GM12874 (cell line): Measurements from ENCODE around the gene ABTB1.
A peak's percentile ranks its signal among the peaks of the same experiment; 100 is the strongest.

ENCODE experiments used
- TF ChIP-seq, protein P1 (sequence below): IDR thresholded peaks from 2 replicates; pipeline ENCODE4 v1.5.1; 2011; ENCODE audit warnings: low read depth, mild to moderate bottlenecking, control low read depth, low read length, moderate library complexity; ENCODE audit not compliant: insufficient read depth

Gene ABTB1

GRCh38 chr3:127652246-127652995 lies 20.3 kb upstream of the ABTB1 start:
- TF ChIP-seq, protein P1, sequence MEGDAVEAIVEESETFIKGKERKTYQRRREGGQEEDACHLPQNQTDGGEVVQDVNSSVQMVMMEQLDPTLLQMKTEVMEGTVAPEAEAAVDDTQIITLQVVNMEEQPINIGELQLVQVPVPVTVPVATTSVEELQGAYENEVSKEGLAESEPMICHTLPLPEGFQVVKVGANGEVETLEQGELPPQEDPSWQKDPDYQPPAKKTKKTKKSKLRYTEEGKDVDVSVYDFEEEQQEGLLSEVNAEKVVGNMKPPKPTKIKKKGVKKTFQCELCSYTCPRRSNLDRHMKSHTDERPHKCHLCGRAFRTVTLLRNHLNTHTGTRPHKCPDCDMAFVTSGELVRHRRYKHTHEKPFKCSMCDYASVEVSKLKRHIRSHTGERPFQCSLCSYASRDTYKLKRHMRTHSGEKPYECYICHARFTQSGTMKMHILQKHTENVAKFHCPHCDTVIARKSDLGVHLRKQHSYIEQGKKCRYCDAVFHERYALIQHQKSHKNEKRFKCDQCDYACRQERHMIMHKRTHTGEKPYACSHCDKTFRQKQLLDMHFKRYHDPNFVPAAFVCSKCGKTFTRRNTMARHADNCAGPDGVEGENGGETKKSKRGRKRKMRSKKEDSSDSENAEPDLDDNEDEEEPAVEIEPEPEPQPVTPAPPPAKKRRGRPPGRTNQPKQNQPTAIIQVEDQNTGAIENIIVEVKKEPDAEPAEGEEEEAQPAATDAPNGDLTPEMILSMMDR, result peak; percentile 82

- TF ChIP-seq, protein P1, result no peak
Observed at GRCh38 chr3:127654374-127654773, 18.4 kb upstream of the ABTB1 start.

GRCh38 chr3:127655641-127656040 lies 17.1 kb upstream of the ABTB1 start:
- TF ChIP-seq, protein P1, result no peak

DNA sequence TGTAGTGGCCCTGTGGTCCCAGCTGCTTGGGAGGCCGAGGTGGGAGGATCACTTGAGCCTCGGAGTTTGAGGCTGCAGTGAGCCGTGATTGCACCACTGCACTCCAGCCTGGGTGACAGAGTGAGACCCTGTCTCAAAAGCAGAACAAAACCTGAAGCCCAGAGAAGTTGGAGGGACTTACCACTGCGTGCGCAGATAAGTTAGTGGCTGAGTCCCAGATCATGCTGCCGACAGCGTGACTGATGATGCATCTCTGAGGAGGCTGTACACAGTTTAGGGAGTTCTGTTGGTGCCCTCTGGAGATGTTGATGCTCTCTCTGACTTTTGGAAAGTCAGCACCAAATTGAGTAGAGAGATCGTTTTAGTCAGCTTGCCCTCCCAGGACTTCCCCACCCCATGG lies 15.8 kb upstream of the ABTB1 start:
- TF ChIP-seq, protein P1, result no peak

- TF ChIP-seq, protein P1, result no peak
Observed at GRCh38 chr3:127658234-127658633, 14.5 kb upstream of the ABTB1 start.

DNA sequence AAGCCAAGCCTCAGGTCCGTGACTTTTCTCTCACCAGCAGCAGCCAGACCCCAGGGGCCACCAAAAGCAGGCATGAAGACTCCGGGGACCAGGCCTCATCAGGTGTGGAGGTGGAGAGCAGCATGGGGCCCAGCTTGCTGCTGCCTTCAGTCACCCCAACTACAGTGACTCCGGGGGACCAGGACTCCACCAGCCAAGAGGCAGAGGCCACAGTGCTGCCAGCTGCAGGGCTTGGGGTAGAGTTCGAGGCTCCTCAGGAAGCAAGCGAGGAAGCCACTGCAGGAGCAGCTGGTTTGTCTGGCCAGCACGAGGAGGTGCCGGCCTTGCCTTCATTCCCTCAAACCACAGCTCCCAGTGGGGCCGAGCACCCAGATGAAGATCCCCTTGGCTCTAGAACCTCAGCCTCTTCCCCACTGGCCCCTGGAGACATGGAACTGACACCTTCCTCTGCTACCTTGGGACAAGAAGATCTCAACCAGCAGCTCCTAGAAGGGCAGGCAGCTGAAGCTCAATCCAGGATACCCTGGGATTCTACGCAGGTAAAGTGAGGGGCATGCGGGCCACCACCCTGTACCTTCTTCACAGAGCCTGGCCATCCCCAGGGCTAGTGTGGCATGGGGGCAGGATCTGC lies 12.0 kb upstream of the ABTB1 start:
- TF ChIP-seq, protein P1, result no peak

- TF ChIP-seq, protein P1, result no peak
Observed at GRCh38 chr3:127661600-127661999, 11.2 kb upstream of the ABTB1 start.
